Measurements from ENCODE around the gene NUP210L. TPM values are rescaled to one million over a fixed set of nuclear protein-coding genes. Genes with fewer than 3 reads are reported as not detected.

Gene NUP210L
- total and polyA plus RNA-seq, 2 donors (not counting 3 experiments of a cell fraction or from before 2014, with no cell fraction given) = 0.01 to 0.07 TPM

- no peak overlapping the region for H3K4me3 ChIP-seq (replicated peaks in 1 of 3; ENCODE audit: insufficient read depth in 1 of 3, low read depth in 1 of 3, low read length in 3 of 3)
- H3K27me3 ChIP-seq (ENCODE audit: control insufficient read depth in 2 of 2, insufficient read depth in 2 of 2, low read length in 2 of 2) = no peaks in the 10 kb centered on the region
- H3K4me2 ChIP-seq (ENCODE audit: insufficient read depth, low read length) = no peak overlapping the region
- H2AFZ ChIP-seq (ENCODE audit: low read depth, low read length) = no peak overlapping the region
- no peak for DNase-seq (ENCODE audit: low read depth, low spot score)
- H3K27ac ChIP-seq (ENCODE audit: insufficient read depth, low read depth, low read length) = no peak overlapping the region
- no peak for FAIRE-seq
- peaks cover 43% of the 10 kb centered on the region for H3K4me1 ChIP-seq (ENCODE audit: control insufficient read depth, extremely low read depth, insufficient read depth, low read length)
- TF ChIP-seq POLR2AphosphoS5 (IDR thresholded peaks at IDR 0.05; ENCODE audit: insufficient read depth, low read depth, low read length) = no peak
- TF ChIP-seq JUN (IDR thresholded peaks at IDR 0.05; ENCODE audit: borderline replicate concordance, insufficient read depth, insufficient read length, low read depth) = no peak
- no peak for TF ChIP-seq MYC (IDR thresholded peaks at IDR 0.05; ENCODE audit: low read depth, low read length)
- TF ChIP-seq CTCF (IDR thresholded peaks at IDR 0.05; ENCODE audit: extremely low read depth in 1 of 2, insufficient read depth in 1 of 2, low read depth in 1 of 2, low read length in 2 of 2) = no peak
- no peak for TF ChIP-seq POLR2A (IDR thresholded peaks at IDR 0.05; ENCODE audit: low read depth, low read length)
- no peak for TF ChIP-seq EZH2 (IDR thresholded peaks at IDR 0.05; ENCODE audit: borderline replicate concordance, low read depth, low read length, severe bottlenecking)
- no peaks in the 10 kb centered on the region for H3K9me1 ChIP-seq (replicated peaks; ENCODE audit: control insufficient read depth, extremely low read depth, insufficient read depth, low read length)
- no peaks in the 10 kb centered on the region for H3K9me3 ChIP-seq (replicated peaks; ENCODE audit: control insufficient read depth, insufficient read depth, low read length)
- no TSS peak for BruUV-seq (replicated peaks)
- peaks cover 0 to 13% of the 10 kb centered on the region in 2 experiments for H3K36me3 ChIP-seq (ENCODE audit: control insufficient read depth in 2 of 2, extremely low read depth in 1 of 2, insufficient read depth in 2 of 2, low read length in 2 of 2)
- H3K79me2 ChIP-seq (ENCODE audit: control insufficient read depth, insufficient read depth, low read length) = peaks cover 40% of the 10 kb centered on the region
- POLR2A ChIA-PET = interaction anchor here (0.9 kb wide), 1 partner anchor 13 kb away, joined by 5 read pairs; the partner anchor contains the start of gene DENND4B
- intact Hi-C loops (cut with micrococcal nuclease) = no loop called here
- CTCF ChIA-PET = interaction anchor here (0.6 to 4.2 kb wide), 4 partner anchors 8 to 163 kb away, joined by 3 to 25 read pairs (median 7); partner anchors contain the start of genes CREB3L4, DENND4B and JTB
- dilution Hi-C loops (cut with MboI; ENCODE audit: extremely low pct_ligation_motif_present, low sequenced_read_pairs) = no loop called here
- no peak overlapping the region for H3K9ac ChIP-seq (replicated peaks; ENCODE audit: extremely low read depth, insufficient read depth, low read length)
- no peaks in the 10 kb centered on the region for H4K20me1 ChIP-seq (replicated peaks; ENCODE audit: control insufficient read depth, extremely low read depth, insufficient read depth, low read length)
Measured at GRCh38 chr1:153959454-153959853, 195.4 kb downstream of the NUP210L start.

All from endothelial cell of umbilical vein (primary cell).